NCI-H774 (cell line): ENCODE measurements around the gene LMO4.

ENCODE experiments used
- DNase-seq: peaks from one replicate; lab custom pipeline; 2025; lab: John Stamatoyannopoulos, UW

Gene LMO4

GRCh38 chr1:87328272-87329050, at the start of gene LMO4:
LMO4 (plus strand) TSS chr1:87328880; CDS start chr1:87332016, 3,136 bp downstream.
- DNase-seq: peak; percentile 96

GRCh38 chr1:87279536-87279875, 49.2 kb upstream of the LMO4 start:
- no peak for DNase-seq

- no peak for DNase-seq
Observed at GRCh38 chr1:87279966-87280535, 48.6 kb upstream of the LMO4 start.

GRCh38 chr1:87284456-87285240, 44.0 kb upstream of the LMO4 start:
- no peak for DNase-seq

- DNase-seq: no peak
Observed at GRCh38 chr1:87291107-87291506, 37.6 kb upstream of the LMO4 start.

- peak; percentile 28 for DNase-seq
Observed at GRCh38 chr1:87292684-87293493, 35.8 kb upstream of the LMO4 start.

GRCh38 chr1:87294633-87295032, 34.0 kb upstream of the LMO4 start:
- no peak for DNase-seq

- no peak for DNase-seq
Observed at GRCh38 chr1:87295445-87296110, 33.1 kb upstream of the LMO4 start.

GRCh38 chr1:87296206-87296605, 32.5 kb upstream of the LMO4 start:
- no peak for DNase-seq

GRCh38 chr1:87299661-87300060, 29.0 kb upstream of the LMO4 start:
- DNase-seq: no peak

GRCh38 chr1:87300628-87301027, 28.1 kb upstream of the LMO4 start:
- DNase-seq: no peak

- DNase-seq: no peak
Observed at GRCh38 chr1:87305151-87305550, 23.5 kb upstream of the LMO4 start.

GRCh38 chr1:87305762-87306161, 22.9 kb upstream of the LMO4 start:
- no peak for DNase-seq

GRCh38 chr1:87307306-87307705, 21.4 kb upstream of the LMO4 start:
- DNase-seq: no peak

GRCh38 chr1:87307931-87308330, 20.7 kb upstream of the LMO4 start:
- DNase-seq: no peak

GRCh38 chr1:87314091-87314490, 14.6 kb upstream of the LMO4 start:
- DNase-seq: no peak

GRCh38 chr1:87318056-87318650, 10.5 kb upstream of the LMO4 start:
- DNase-seq: no peak

- DNase-seq: no peak
Observed at GRCh38 chr1:87318806-87319205, 9.9 kb upstream of the LMO4 start.

GRCh38 chr1:87325982-87326738, 2.5 kb upstream of the LMO4 start:
- DNase-seq: peak; percentile 57
